ENCODE measurements around the gene KDM2A. TPM values are rescaled to one million over a fixed set of nuclear protein-coding genes. Genes with fewer than 3 reads are reported as not detected.

Gene KDM2A
- total and polyA plus RNA-seq, 5 donors: 27.1 to 49.8 (median 46.0) TPM

DNA sequence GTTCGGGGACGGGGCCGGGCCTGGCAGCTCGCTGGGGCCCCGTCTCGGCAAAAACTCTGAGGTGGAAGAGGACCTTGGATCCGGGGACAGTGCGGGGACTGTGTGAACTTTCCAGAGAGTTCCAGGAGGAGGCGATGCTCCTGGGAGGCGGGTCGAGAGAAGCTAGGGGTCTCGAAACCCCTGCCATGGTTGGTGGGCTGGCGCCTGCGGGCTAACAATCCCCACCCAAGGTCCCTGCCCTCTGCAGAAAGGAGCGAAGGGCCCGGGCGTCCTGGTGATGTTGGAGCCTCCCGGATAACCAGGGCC lies 142.5 kb downstream of the KDM2A start:
- DNase-seq: peak in 1 of 3 donors; percentile 54
- Histone ChIP-seq H3K4me1 (ENCODE audit: control insufficient read depth, insufficient read depth, low read length) (no peaks in the 10 kb centered on the region), H3K9me3 (ENCODE audit: control insufficient read depth, low read length) (no peaks in the 10 kb centered on the region), H3K27me3 (ENCODE audit: control insufficient read depth, insufficient read depth) (no peaks in the 10 kb centered on the region), H3K27ac (ENCODE audit: low read length) (no peak overlapping the region), H3K4me3 (ENCODE audit: low read length) (peak overlapping the region; percentile 11)
- 15% methylated on average over 18 of the region's 18 CpGs for WGBS
- no peak for ATAC-seq
- intact Hi-C loops (cut with DNase I): no loop called here

DNA sequence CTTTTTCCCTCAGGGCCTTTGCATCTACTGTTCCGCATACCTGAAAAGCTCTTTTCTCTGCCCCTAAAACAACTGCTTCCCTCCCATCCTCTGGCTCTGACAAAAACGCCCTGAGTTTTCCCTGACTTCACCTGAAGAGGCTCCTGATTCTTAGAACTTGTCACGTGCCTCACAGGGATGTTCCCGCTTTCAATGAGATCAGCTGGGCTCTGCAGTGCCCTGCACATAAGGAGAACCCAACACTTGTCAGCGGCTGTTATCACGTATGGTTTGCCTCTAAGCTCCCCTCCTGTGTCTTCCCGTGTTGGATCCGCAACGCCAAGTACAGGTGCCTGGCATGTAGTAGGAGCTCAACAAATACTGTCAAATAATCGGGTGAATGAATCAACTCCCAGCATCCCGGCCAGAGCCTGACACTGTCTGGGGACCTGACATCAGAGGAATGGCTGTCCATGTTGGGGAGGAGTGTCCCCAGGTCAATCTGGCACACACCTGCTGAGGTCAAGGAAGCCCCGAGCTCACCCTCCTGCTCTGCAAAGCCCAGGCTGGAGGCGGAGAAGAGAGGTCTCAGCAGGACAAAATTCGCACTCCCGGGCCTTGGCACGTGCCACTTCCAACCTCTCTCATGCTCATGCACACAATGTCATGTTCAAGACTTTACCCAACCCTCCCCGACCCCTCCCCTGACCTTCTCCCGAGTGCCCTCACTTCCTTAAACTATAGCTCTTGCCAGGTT lies 143.1 kb downstream of the KDM2A start:
- no peak overlapping the region for H3K4me3 ChIP-seq (ENCODE audit: low read length)
- ATAC-seq (no peak), DNase-seq (peak; percentile 26 to 64 (median 60))
- no peaks in the 10 kb centered on the region for H3K27me3 ChIP-seq (ENCODE audit: control insufficient read depth, insufficient read depth)
- H3K27ac ChIP-seq (ENCODE audit: low read length): no peak overlapping the region
- no peaks in the 10 kb centered on the region for H3K4me1 ChIP-seq (ENCODE audit: control insufficient read depth, insufficient read depth, low read length)
- intact Hi-C loops (cut with DNase I): no loop called here
- no peaks in the 10 kb centered on the region for H3K9me3 ChIP-seq (ENCODE audit: control insufficient read depth, low read length)
- 54% methylated on average over 18 of the region's 18 CpGs for WGBS

DNA sequence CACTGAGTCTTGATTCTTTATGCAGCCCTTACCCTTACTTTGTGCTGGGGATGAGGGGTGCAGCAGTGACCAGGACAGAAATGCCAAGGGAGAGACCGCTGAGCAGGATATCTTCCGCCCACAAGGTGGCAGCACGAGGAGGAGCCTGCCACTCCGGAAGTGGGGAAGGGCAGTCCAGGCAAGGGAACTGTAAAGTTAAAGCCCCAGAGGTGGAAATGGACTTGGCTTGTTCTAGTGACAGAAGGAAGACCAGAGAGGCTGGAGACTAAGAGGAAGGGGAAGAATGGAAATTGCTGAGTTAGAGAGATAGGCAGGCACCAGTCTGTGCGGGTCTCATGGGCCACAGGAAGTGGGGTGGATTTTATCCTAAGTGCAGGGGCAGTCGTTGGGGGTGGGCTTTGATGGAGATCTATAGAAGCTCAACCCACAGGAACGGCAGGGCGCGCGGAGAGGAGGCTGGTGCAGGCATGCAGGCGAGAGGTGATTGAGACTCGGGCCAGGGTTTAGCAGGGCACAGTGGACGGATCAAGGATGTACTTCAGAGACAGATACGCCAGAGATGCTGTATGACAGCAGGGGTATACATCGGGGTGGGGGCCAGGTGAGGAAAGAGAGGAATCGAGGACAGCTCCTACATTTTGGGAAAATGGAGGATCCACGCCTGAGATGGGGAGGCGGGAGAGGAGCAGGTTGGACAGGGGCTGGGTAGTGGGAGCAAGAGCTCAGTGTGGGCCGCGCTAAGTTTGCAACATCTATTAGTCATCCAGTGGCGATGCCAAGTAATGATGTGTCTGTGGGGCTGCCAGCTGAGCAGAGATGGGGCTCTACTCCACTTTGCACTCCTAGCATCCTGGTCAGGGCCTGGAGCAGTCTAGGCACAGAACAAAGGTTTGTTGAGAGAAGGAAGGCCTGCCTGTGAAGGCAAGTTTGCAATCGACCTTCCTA lies 143.9 kb downstream of the KDM2A start:
- Histone ChIP-seq H3K27ac (ENCODE audit: low read length) (peak overlapping the region; percentile 18), H3K9me3 (ENCODE audit: control insufficient read depth, low read length) (no peaks in the 10 kb centered on the region), H3K4me1 (ENCODE audit: control insufficient read depth, insufficient read depth, low read length) (no peaks in the 10 kb centered on the region), H3K27me3 (ENCODE audit: control insufficient read depth, insufficient read depth) (no peaks in the 10 kb centered on the region), H3K4me3 (ENCODE audit: low read length) (no peak overlapping the region)
- peak; percentile 81 to 93 (median 93) for DNase-seq
- peak; percentile 67 for ATAC-seq
- intact Hi-C loops (cut with DNase I): no loop called here
- 46% methylated on average over 22 of the region's 22 CpGs for WGBS

DNA sequence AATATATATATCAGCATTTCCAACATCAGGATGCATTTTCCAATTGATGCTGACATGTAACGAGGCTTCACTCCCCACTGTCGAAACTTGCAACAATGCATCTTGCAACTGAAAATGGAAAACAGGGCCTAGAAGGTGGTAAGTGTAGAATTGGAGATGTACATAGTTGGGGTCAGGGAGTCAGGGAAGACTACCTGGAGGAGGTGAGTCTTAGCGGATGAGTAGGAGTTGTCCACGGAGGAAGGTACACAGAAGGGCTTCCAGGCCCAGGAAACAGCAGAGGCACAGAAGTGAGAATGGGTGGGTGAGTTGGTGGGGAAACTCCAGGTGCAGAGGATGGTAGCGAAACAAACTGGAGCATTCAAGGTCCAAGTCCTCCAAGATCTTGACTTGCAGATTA lies 145.2 kb downstream of the KDM2A start:
- Histone ChIP-seq H3K4me1 (ENCODE audit: control insufficient read depth, insufficient read depth, low read length) (peaks cover 4% of the 10 kb centered on the region), H3K4me3 (ENCODE audit: low read length) (no peak overlapping the region), H3K9me3 (ENCODE audit: control insufficient read depth, low read length) (no peaks in the 10 kb centered on the region), H3K27me3 (ENCODE audit: control insufficient read depth, insufficient read depth) (no peaks in the 10 kb centered on the region), H3K27ac (ENCODE audit: low read length) (no peak overlapping the region)
- WGBS: 94% methylated on average over 5 of the region's 5 CpGs
- ATAC-seq (no peak), DNase-seq (peak in 1 of 3 donors; percentile 19)
- intact Hi-C loops (cut with DNase I): loop anchor here in 1 of 4 donors (2.0 kb wide), 1 partner anchor 53 kb away; no protein-coding TSS in a partner anchor

DNA sequence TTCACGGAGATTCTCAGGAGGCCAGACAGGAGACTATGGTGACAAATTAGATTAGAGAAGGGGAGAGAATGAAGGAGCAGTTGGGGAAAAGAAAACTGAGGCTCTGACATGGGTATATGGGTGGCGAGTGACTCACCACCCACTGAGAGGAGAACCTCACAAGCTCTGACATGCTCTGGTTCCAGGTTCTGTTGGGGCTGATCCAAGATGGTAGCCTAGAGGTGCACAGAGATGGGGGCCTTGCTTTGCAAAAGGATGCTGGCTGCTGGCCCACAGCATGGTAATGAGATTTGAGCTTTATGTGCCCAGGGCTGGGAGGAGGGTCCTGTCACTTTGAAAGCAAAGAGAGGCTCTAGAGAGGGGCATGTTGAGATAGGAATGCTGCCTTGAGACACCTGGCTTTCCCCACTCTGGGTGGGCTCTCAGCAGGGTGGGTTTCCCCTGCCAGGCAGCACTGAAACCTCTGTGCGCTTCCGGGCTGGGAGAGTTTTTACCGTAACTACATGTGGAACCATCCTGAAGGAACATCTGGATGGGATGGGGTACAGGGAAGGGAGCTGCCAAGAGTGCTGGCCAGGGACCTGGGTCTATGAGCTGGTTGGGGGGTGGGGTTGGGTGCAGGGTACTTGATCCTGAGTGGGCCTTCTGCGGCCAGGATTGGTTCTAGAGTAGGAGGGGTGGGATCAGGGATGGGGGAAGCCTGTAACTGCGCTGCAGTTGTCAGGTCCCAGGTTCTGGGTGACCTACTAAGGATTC lies 146.0 kb downstream of the KDM2A start:
- ATAC-seq (no peak), DNase-seq (peak; percentile 11 to 49 (median 44))
- H3K27me3 ChIP-seq (ENCODE audit: control insufficient read depth, insufficient read depth): no peaks in the 10 kb centered on the region
- H3K4me1 ChIP-seq (ENCODE audit: control insufficient read depth, insufficient read depth, low read length): peaks cover 4% of the 10 kb centered on the region
- WGBS: 92% methylated on average over 7 of the region's 7 CpGs
- no peak overlapping the region for H3K4me3 ChIP-seq (ENCODE audit: low read length)
- H3K27ac ChIP-seq (ENCODE audit: low read length): no peak overlapping the region
- no peaks in the 10 kb centered on the region for H3K9me3 ChIP-seq (ENCODE audit: control insufficient read depth, low read length)
- intact Hi-C loops (cut with DNase I): loop anchor here in 2 of 4 donors (2.0 to 5.0 kb wide), 2 partner anchors 52 kb away; no protein-coding TSS in a partner anchor

DNA sequence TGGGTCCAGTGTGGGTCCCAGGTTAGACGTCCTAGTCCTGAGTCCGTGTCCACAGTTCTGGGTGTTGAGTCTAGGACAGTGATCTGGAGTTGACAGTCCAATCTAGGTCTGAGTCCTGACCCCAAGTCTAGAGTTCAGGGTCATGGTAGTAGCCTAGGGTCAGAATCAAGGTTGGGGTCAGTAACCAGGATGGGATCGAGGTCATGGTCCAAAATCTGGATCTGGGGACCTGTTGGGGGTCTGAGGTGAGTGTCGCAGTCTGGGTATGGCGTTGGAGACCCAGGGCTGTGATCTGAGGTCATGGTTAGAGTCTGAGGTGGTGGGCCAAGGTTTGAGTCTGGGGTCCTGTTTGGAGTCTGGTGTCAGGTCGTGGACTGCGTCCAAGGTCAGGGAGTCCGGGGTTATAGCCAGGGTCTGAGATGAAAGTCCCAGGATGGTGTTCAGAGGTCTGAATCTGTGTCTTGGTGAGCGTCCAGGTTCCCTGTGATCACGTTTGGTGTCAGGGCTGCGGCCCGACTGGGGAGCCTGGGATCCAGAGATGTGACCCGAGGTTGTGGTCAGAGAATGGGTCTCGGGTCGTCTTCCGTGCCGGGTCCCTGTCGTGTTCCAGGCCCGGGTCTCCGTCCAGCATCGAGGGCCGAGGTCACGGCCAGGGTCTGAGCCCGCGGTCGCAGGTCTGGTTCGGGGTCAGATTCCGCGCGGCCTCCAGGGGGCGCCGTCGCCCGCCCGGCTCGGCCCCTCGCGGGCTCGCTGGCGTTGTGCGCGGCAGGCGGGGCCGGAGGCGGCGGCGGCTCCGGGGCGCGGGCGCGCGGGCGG lies 146.8 kb downstream of the KDM2A start:
- peaks cover 10% of the 10 kb centered on the region for H3K4me1 ChIP-seq (ENCODE audit: control insufficient read depth, insufficient read depth, low read length)
- ATAC-seq (peak; percentile 64 to 65), DNase-seq (peak; percentile 82 to 93 (median 92))
- H3K9me3 ChIP-seq (ENCODE audit: control insufficient read depth, low read length): no peaks in the 10 kb centered on the region
- H3K27ac ChIP-seq (ENCODE audit: low read length): peak overlapping the region; percentile 46
- WGBS: 12% methylated on average over 54 of the region's 54 CpGs
- peak overlapping the region; percentile 93 for H3K4me3 ChIP-seq (ENCODE audit: low read length)
- no peaks in the 10 kb centered on the region for H3K27me3 ChIP-seq (ENCODE audit: control insufficient read depth, insufficient read depth)
- intact Hi-C loops (cut with DNase I): loop anchor here (2.0 to 5.0 kb wide), 2 partner anchors 51 kb away; no protein-coding TSS in a partner anchor

DNA sequence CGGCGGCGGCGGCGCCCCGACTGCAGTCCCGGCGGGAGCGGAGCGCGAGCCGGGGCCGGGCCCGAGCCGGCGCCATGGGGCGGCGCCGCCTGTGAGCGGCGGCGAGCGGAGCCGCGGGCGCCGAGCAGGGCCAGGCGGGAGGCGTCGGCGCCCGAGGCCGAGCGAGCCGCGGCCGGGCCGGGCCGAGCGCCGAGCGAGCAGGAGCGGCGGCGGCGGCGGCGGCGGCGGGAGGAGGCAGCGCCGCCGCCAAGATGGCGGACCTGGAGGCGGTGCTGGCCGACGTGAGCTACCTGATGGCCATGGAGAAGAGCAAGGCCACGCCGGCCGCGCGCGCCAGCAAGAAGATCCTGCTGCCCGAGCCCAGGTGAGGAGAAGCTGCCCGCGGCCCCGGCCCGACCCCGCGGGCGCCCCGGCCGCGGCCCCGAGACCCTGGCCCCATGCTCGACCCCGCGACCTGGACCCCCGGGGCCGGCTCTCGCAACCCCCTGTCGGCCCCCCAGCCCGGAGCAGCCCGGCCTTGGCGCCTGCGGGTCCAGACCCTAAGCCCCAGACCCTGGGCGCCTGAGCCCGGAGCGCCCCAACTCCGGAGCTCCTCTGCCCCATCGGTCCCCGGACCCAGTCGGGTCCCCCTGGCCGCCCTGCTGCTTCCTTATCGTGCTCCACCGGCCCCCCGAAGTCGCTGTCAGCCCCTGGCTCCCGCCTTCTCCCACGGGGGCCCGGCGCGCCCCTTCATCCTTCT lies 147.6 kb downstream of the KDM2A start, which contains the start of gene GRK2:
GRK2 (plus strand) TSS at position 25 of the 739 bp plus-strand sequence; CDS start at position 252, 227 bp downstream.
- no peaks in the 10 kb centered on the region for H3K9me3 ChIP-seq (ENCODE audit: control insufficient read depth, low read length)
- peaks cover 16% of the 10 kb centered on the region for H3K4me1 ChIP-seq (ENCODE audit: control insufficient read depth, insufficient read depth, low read length)
- H3K27ac ChIP-seq (ENCODE audit: low read length): peak within 1 kb of the TSS; percentile 46
- DNase-seq: peak; percentile 47 to 86 (median 81)
- H3K27me3 ChIP-seq (ENCODE audit: control insufficient read depth, insufficient read depth): no peaks in the 10 kb centered on the region
- intact Hi-C loops (cut with DNase I): loop anchor here in 3 of 4 donors (2.0 to 5.0 kb wide), 2 partner anchors 50 to 51 kb away; no protein-coding TSS in a partner anchor
- H3K4me3 ChIP-seq (ENCODE audit: low read length): peak within 1 kb of the TSS; percentile 93
- no peak for ATAC-seq
- WGBS: under 1% methylated on average over 102 of the region's 103 CpGs

DNA sequence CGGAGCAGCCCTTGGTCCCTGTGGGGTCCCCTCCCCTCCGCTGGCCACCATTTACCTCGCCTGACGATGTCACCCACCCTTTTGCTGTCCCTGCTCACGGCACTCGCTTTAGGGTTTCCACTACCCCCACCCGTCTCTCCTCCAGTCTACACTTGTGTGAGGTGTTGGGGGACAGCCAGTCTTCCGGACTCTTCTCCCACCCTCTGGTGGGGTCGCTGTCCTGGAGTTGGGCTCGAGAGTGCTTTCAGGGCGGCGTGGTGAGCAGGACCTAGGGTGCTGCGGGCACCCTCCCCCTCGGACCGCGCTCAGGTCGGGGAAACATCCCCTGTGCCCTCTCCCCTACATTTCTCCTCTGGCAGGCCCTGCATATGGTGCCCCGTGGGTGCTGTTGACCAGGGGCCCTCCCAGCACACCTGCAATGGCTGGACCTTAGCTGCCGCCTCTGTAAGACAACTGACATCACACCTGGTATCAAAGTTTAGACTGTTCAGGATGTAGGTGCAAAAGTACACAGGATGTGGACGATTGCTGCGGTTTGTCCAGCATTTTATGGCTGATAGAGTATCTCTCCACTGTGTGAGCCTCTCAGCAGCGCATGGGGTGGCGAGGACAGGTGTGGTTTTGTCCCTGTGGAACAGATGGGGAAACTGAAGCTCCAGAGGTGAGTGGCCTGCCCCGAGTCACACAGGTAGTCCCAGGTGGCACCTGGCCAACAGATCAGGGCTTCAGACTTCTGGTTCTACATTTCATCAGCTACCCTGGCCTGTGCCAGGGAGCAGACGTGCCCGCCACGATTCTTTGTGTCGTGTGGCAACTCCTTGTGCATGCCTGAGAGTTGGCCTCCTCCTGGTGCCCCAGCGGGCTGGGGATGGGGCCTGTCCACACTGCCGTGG lies 148.4 kb downstream of the KDM2A start:
- peaks cover 24% of the 10 kb centered on the region for H3K4me1 ChIP-seq (ENCODE audit: control insufficient read depth, insufficient read depth, low read length)
- DNase-seq (peak; percentile 38 to 73 (median 67)), ATAC-seq (no peak)
- no peaks in the 10 kb centered on the region for H3K9me3 ChIP-seq (ENCODE audit: control insufficient read depth, low read length)
- H3K27ac ChIP-seq (ENCODE audit: low read length): peak overlapping the region; percentile 26
- H3K4me3 ChIP-seq (ENCODE audit: low read length): peak overlapping the region; percentile 93
- WGBS: 15% methylated on average over 30 of the region's 30 CpGs
- H3K27me3 ChIP-seq (ENCODE audit: control insufficient read depth, insufficient read depth): no peaks in the 10 kb centered on the region
- intact Hi-C loops (cut with DNase I): loop anchor here in 3 of 4 donors (2.0 to 5.0 kb wide), 2 partner anchors 49 to 50 kb away; no protein-coding TSS in a partner anchor
